OCI-LY1 (cell line): Measurements from ENCODE around the gene FIZ1.

Source experiments
- H2AFZ ChIP-seq: fragments of 200-600 bp; sonication (generic), shearing (Covaris generic); 2 replicates; pipeline ENCODE4 v1.6.0; 2014; ENCODE audit warnings: antibody characterized with exemption, mild to moderate bottlenecking, low read length
- H3F3A ChIP-seq: fragments of 200-600 bp; sonication (generic), shearing (Covaris generic); 2 replicates; pipeline ENCODE4 v1.6.0; 2014; ENCODE audit warnings: mild to moderate bottlenecking, antibody characterized with exemption, low read length, moderate library complexity; ENCODE audit not compliant: insufficient read depth
- H3K27ac ChIP-seq: fragments of 200-600 bp; sonication (generic); 2 replicates; pipeline ENCODE4 v1.5.1; 2014; ENCODE audit warnings: low read length, mixed run types, mild to moderate bottlenecking, low read depth; ENCODE audit not compliant: poor library complexity, severe bottlenecking
- H3K27me3 ChIP-seq: fragments of 200-600 bp; sonication (generic); 2 replicates; pipeline ENCODE4 v1.6.0; 2014; ENCODE audit warnings: antibody characterized with exemption, mild to moderate bottlenecking, low read length, moderate library complexity; ENCODE audit not compliant: insufficient read depth
- H3K36me3 ChIP-seq: fragments of 200-600 bp; sonication (generic); 2 replicates; pipeline ENCODE4 v1.6.1; 2014; ENCODE audit warnings: mild to moderate bottlenecking, antibody characterized with exemption, low read length, moderate library complexity, mixed read lengths; ENCODE audit not compliant: insufficient read depth
- H3K4me1 ChIP-seq: fragments of 200-600 bp; sonication (generic); 2 replicates; pipeline ENCODE4 v1.5.1; 2014; ENCODE audit warnings: mild to moderate bottlenecking, low read length, moderate library complexity; ENCODE audit not compliant: insufficient read depth, severe bottlenecking
- H3K4me2 ChIP-seq: fragments of 200-600 bp; sonication (generic), shearing (Covaris generic); 2 replicates; pipeline ENCODE4 v1.6.1; 2014; ENCODE audit warnings: low read length
- H3K4me3 ChIP-seq: fragments of 200-600 bp; sonication (generic); 2 replicates; pipeline ENCODE4 v1.5.1; 2014; ENCODE audit warnings: low read length, low read depth, mild to moderate bottlenecking, mixed read lengths; ENCODE audit not compliant: poor library complexity, severe bottlenecking
- H3K79me2 ChIP-seq: fragments of 200-600 bp; shearing (Covaris generic); 2 replicates; pipeline ENCODE4 v1.6.1; 2016; ENCODE audit warnings: mixed run types, low read length, mixed read lengths; ENCODE audit not compliant: insufficient read depth
- H3K9ac ChIP-seq: fragments of 200-600 bp; sonication (generic), shearing (Covaris generic); 2 replicates; pipeline ENCODE4 v1.6.1; 2014; ENCODE audit warnings: mild to moderate bottlenecking, low read length, mixed read lengths
- H3K9me2 ChIP-seq: fragments of 200-600 bp; sonication (generic), shearing (Covaris generic); 2 replicates; pipeline ENCODE4 v1.6.1; 2014; ENCODE audit warnings: low read depth, mild to moderate bottlenecking, low read length, mixed read lengths
- H3K9me3 ChIP-seq: fragments of 200-600 bp; shearing (Covaris generic); 2 replicates; pipeline ENCODE4 v1.6.1; 2014; ENCODE audit warnings: low read length, mixed read lengths
- H4K20me1 ChIP-seq: fragments of 200-600 bp; sonication (generic), shearing (Covaris generic); 2 replicates; pipeline ENCODE4 v1.6.0; 2016; ENCODE audit warnings: mild to moderate bottlenecking, low read length; ENCODE audit not compliant: insufficient read depth
- CTCF ChIP-seq: fragments of 200-600 bp; sonication (generic), shearing (Covaris generic); IDR thresholded peaks from 2 replicates; pipeline ENCODE4 v1.5.1; 2017; ENCODE audit warnings: mild to moderate bottlenecking, antibody characterized with exemption, low read length, moderate library complexity, mixed read lengths
- EZH2 ChIP-seq: fragments of 200-600 bp; sonication (generic), shearing (Covaris generic); IDR thresholded peaks from 2 replicates; pipeline ENCODE4 v1.8.0; 2017; ENCODE audit warnings: borderline replicate concordance, mixed run types, mild to moderate bottlenecking, antibody characterized with exemption, low read length, moderate library complexity, mixed read lengths

Gene FIZ1

GRCh38 chr19:55550321-55550650, 49.0 kb downstream of the FIZ1 start:
- Histone ChIP-seq H3K4me2 (no peak overlapping the region), H3K27me3 (peaks cover 8% of the 10 kb centered on the region; the same call in 1 of the 2 replicates), H4K20me1 (no peaks in the 10 kb centered on the region), H3K27ac (no peak overlapping the region), H3K4me1 (no peaks in the 10 kb centered on the region), H3F3A (no peaks in the 10 kb centered on the region), H3K4me3 (no peak overlapping the region), H3K9me3 (no peaks in the 10 kb centered on the region), H3K9ac (no peak overlapping the region), H2AFZ (no peak overlapping the region), H3K79me2 (no peaks in the 10 kb centered on the region), H3K36me3 (no peaks in the 10 kb centered on the region), H3K9me2 (no peaks in the 10 kb centered on the region)
- TF ChIP-seq CTCF (no peak), EZH2 (no peak)

DNA sequence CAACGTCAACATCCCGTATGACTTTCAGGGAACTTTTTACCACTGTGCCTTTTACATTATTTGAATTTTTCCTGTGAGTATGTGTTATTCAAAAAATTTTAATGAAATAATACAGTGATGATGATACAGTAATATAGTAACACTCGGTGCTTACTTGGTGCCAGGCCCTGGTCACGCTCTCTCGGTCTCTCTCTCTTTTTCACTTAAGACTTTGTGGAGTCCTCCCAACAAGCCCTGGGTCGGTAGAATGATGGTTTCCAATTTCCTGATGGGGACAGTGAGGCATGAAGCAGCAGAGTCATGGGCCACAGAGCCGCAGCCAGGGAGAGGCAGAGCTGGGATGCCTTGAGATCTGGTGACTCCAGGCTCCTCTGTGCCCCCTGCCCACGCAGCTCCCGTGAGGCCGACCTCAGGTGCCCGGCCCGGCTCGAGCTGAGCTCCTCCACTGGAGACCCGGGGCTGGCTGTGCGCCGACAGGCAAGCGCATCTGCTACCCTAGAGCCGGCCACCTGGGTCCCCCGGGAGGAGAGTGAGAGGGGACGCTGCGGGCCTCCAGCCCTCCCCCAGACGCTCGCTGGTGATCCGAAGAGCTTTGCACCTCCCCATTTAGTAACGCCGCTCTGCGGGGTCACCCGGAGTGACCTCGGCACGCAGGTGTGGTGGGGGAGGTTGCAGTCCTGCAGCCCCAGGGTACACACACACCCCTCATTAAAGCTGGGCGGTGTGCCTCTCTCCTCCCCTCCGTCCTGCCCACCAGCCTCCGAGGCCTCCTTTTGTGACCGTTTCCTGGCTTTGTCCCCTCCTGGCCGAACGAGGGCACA, 49.6 kb downstream of the FIZ1 start:
- no peaks in the 10 kb centered on the region for H3K9me3 ChIP-seq
- H2AFZ ChIP-seq = no peak overlapping the region
- no peak overlapping the region for H3K4me3 ChIP-seq
- H3K36me3 ChIP-seq = no peaks in the 10 kb centered on the region
- no peaks in the 10 kb centered on the region for H3K79me2 ChIP-seq
- no peaks in the 10 kb centered on the region for H3K4me1 ChIP-seq
- H3F3A ChIP-seq = no peaks in the 10 kb centered on the region
- TF ChIP-seq EZH2 = no peak
- no peak for TF ChIP-seq CTCF
- H3K27ac ChIP-seq = no peak overlapping the region
- H3K9me2 ChIP-seq = no peaks in the 10 kb centered on the region
- H4K20me1 ChIP-seq = no peaks in the 10 kb centered on the region
- no peak overlapping the region for H3K9ac ChIP-seq
- no peak overlapping the region for H3K4me2 ChIP-seq
- peaks cover 9% of the 10 kb centered on the region; the same call in 1 of the 2 replicates for H3K27me3 ChIP-seq

GRCh38 chr19:55546822-55547614, 52.3 kb downstream of the FIZ1 start:
- Histone ChIP-seq H3K4me2 (no peak overlapping the region), H3K36me3 (no peaks in the 10 kb centered on the region), H3K9me2 (no peaks in the 10 kb centered on the region), H3K79me2 (no peaks in the 10 kb centered on the region), H3K27me3 (peaks cover 9% of the 10 kb centered on the region; the same call in 1 of the 2 replicates), H2AFZ (no peak overlapping the region), H4K20me1 (no peaks in the 10 kb centered on the region), H3F3A (no peaks in the 10 kb centered on the region), H3K4me1 (no peaks in the 10 kb centered on the region), H3K4me3 (no peak overlapping the region), H3K27ac (no peak overlapping the region), H3K9me3 (no peaks in the 10 kb centered on the region), H3K9ac (no peak overlapping the region)
- TF ChIP-seq CTCF (no peak), EZH2 (no peak)
